K562 (cell line): Measurements from ENCODE around the gene KEL. TPM values are rescaled to one million over a fixed set of nuclear protein-coding genes. Genes with fewer than 3 reads are reported as not detected.

Experiments used
- BRD9 ChIP-seq: fragments of 450-650 bp; IDR thresholded peaks from 2 replicates; pipeline ENCODE4 v1.6.1; 2018; ENCODE audit warnings: low read depth; ENCODE audit not compliant: partially characterized antibody
- DEAF1 ChIP-seq: fragments of 450-650 bp; formaldehyde crosslinking; IDR thresholded peaks from 2 replicates; pipeline ENCODE4 v1.4.0; 2020; ENCODE audit warnings: mild to moderate bottlenecking, moderate library complexity
- E2F3 ChIP-seq: fragments of 250-450 bp; sonication (Bioruptor Pico); IDR thresholded peaks from 2 replicates; pipeline ENCODE4 v1.4.0; 2020; ENCODE audit warnings: mild to moderate bottlenecking
- ELK1 ChIP-seq: sonication (generic); formaldehyde crosslinking; IDR thresholded peaks from 2 replicates; pipeline ENCODE4 v1.8.1; 2022; ENCODE audit warnings: missing genetic modification reagents
- EZH2 ChIP-seq: IDR thresholded peaks from 2 replicates; pipeline ENCODE4 v1.6.1; 2012; ENCODE audit warnings: low read depth, mild to moderate bottlenecking, inconsistent platforms, low read length, borderline replicate concordance
- GTF3C2 ChIP-seq: IDR thresholded peaks from 3 replicates; pipeline ENCODE4 v1.6.1; 2011; ENCODE audit warnings: borderline replicate concordance, mild to moderate bottlenecking, moderate library complexity; ENCODE audit not compliant: insufficient read length; ENCODE audit errors: extremely low read depth
- HCFC1 ChIP-seq: IDR thresholded peaks from 2 replicates; pipeline ENCODE4 v1.6.1; 2012; ENCODE audit warnings: low read depth, low read length, improper control_type of control experiment
- HDAC6 ChIP-seq: IDR thresholded peaks from 2 replicates; pipeline ENCODE4 v1.6.1; 2012; ENCODE audit warnings: low read depth, mild to moderate bottlenecking, control low read depth, inconsistent platforms, low read length, moderate library complexity
- HOMEZ ChIP-seq: fragments of 250-450 bp; sonication (Bioruptor Pico); IDR thresholded peaks from 2 replicates; pipeline ENCODE4 v1.4.0; 2020; ENCODE audit warnings: mild to moderate bottlenecking, moderate library complexity
- MCM5 ChIP-seq: fragments of 450-650 bp; IDR thresholded peaks from 2 replicates; pipeline ENCODE4 v1.6.1; 2016; ENCODE audit warnings: low read depth
- MECOM ChIP-seq: fragments of 250-450 bp; sonication (Bioruptor Pico); IDR thresholded peaks from 2 replicates; pipeline ENCODE4 v1.8.0; 2022; ENCODE audit warnings: inconsistent platforms
- NR2F6 ChIP-seq: fragments of 450-650 bp; formaldehyde crosslinking; IDR thresholded peaks from 2 replicates; pipeline ENCODE4 v1.4.0; 2020; ENCODE audit warnings: mild to moderate bottlenecking
- RAD51 ChIP-seq: fragments of 450-650 bp; IDR thresholded peaks from 2 replicates; pipeline ENCODE4 v1.7.1; 2016; ENCODE audit warnings: low read depth, mild to moderate bottlenecking, borderline replicate concordance
- RCOR1 ChIP-seq, 2 experiments: IDR thresholded peaks; 2 replicates each; pipeline ENCODE4 v1.6.1; 2012; ENCODE audit warnings: low read depth in 2 of 2, low read length in 2 of 2, borderline replicate concordance in 1 of 2, improper control_type of control experiment in 1 of 2
- RUNX1 ChIP-seq: sonication (generic); IDR thresholded peaks from 2 replicates; pipeline ENCODE4 v1.6.1; 2016; ENCODE audit warnings: antibody characterized with exemption, low read depth
- SMARCB1 ChIP-seq: IDR thresholded peaks from 2 replicates; pipeline ENCODE4 v1.6.1; 2011; ENCODE audit warnings: improper control_type of control experiment, low read depth; ENCODE audit not compliant: insufficient read length
- YBX1 ChIP-seq: fragments of 450-650 bp; IDR thresholded peaks from 2 replicates; pipeline ENCODE4 v1.7.1; 2016; ENCODE audit warnings: mild to moderate bottlenecking
- ZNF133 ChIP-seq: fragments of 250-450 bp; sonication (Bioruptor Pico); IDR thresholded peaks from 2 replicates; pipeline ENCODE4 v1.4.0; 2020; ENCODE audit warnings: mild to moderate bottlenecking
- ZNF134 ChIP-seq: fragments of 250-450 bp; sonication (Bioruptor Pico); conservative IDR thresholded peaks from 2 replicates; pipeline ENCODE4 v1.4.0; 2020
- ZNF224 ChIP-seq: sonication (generic); formaldehyde crosslinking; IDR thresholded peaks from 2 replicates; pipeline ENCODE4 v1.8.0; 2022; ENCODE audit warnings: mild to moderate bottlenecking, missing genetic modification reagents
- ZNF431 ChIP-seq: sonication (generic); formaldehyde crosslinking; IDR thresholded peaks from 2 replicates; pipeline ENCODE4 v1.8.0; 2022; ENCODE audit warnings: mild to moderate bottlenecking, missing genetic modification reagents
- ZNF586 ChIP-seq: fragments of 450-650 bp; formaldehyde crosslinking; conservative IDR thresholded peaks from 2 replicates; pipeline ENCODE4 v1.4.0; 2020; ENCODE audit warnings: mild to moderate bottlenecking, moderate library complexity
- ZNF766 ChIP-seq: fragments of 200-800 bp; sonication (Bioruptor generic); conservative IDR thresholded peaks from 2 replicates; pipeline ENCODE4 v1.6.1; 2016; ENCODE audit warnings: missing genetic modification characterization, missing compliant biosample characterization
- polyA plus RNA-seq, 8 experiments: library from polyadenylated mRNA; depleted of rRNA in 4 of 8; stranded (reverse) in 5 of 8; unstranded in 3 of 8; fragments of >200 nt; fragmentation: Nextera tagmentation in 2 of 8; fragmentation: Illumina TruSeq in 1 of 8; extraction: Ambion mirVana in 2 of 8; extraction: Trizol in 1 of 8; gene quantifications; 2 replicates each; pipeline versions ENCODE4 v1.2.1 to v1.2.3, GENCODE V29; 2011 to 2014; ENCODE audit warnings: inconsistent platforms in 1 of 8, missing spikeins in 1 of 8
- total RNA-seq, 7 experiments: library from RNA; depleted of rRNA in 6 of 7; stranded (reverse); fragments of >200 nt in 6 of 7; fragmentation: Illumina TruSeq in 2 of 7; extraction: Trizol in 2 of 7; gene quantifications; 2 replicates each; pipeline versions ENCODE4 v1.2.1 to v1.2.3, GENCODE V29; 2011 to 2021; ENCODE audit warnings: low replicate concordance in 1 of 7

Gene KEL
- total and polyA plus RNA-seq, 9 of the 15 experiments (the other 6 are each of a cell fraction or from before 2014, with no cell fraction given) = 9.0 to 47.4 (median 22.2) TPM

- TF ChIP-seq DEAF1 (CRISPR knock-in tag) (no peak), ZNF224 (CRISPR knock-in tag) (no peak), ZNF134 (CRISPR knock-in tag) (no peak), HDAC6 (0 out of 2 replicates have a peak, but pooled peaks have one; percentile 65), HOMEZ (CRISPR knock-in tag) (no peak), RCOR1 (IDR thresholded peaks at IDR 0.05; ENCODE audit: borderline replicate concordance in 1 of 2, low read depth in 2 of 2, low read length in 2 of 2) (peak; percentile 35 to 98; a peak in 3 of 4 replicates), RAD51 (no peak), ZNF133 (no peak), GTF3C2 (no peak), ZNF431 (CRISPR knock-in tag) (no peak), ZNF586 (CRISPR knock-in tag) (no peak), MCM5 (no peak), SMARCB1 (no peak), BRD9 (no peak), ELK1 (CRISPR knock-in tag) (no peak), E2F3 (CRISPR knock-in tag) (no peak), HCFC1 (no peak), YBX1 (no peak), MECOM (CRISPR knock-in tag) (no peak), RUNX1 (no peak), ZNF766 (CRISPR knock-in tag) (no peak), NR2F6 (CRISPR knock-in tag) (no peak), EZH2 (no peak)
These were observed 2.5 kb upstream of the KEL start (continued) for GRCh38 chr7:142964502-142965246.
